UCSD-AML1 (cell line): ENCODE measurements around the gene LZTS2.

Experiments
- DNase-seq: peaks from one replicate; lab custom pipeline; 2025; ENCODE audit not compliant: unreplicated experiment; lab: John Stamatoyannopoulos, UW

LZTS2 gene

DNA sequence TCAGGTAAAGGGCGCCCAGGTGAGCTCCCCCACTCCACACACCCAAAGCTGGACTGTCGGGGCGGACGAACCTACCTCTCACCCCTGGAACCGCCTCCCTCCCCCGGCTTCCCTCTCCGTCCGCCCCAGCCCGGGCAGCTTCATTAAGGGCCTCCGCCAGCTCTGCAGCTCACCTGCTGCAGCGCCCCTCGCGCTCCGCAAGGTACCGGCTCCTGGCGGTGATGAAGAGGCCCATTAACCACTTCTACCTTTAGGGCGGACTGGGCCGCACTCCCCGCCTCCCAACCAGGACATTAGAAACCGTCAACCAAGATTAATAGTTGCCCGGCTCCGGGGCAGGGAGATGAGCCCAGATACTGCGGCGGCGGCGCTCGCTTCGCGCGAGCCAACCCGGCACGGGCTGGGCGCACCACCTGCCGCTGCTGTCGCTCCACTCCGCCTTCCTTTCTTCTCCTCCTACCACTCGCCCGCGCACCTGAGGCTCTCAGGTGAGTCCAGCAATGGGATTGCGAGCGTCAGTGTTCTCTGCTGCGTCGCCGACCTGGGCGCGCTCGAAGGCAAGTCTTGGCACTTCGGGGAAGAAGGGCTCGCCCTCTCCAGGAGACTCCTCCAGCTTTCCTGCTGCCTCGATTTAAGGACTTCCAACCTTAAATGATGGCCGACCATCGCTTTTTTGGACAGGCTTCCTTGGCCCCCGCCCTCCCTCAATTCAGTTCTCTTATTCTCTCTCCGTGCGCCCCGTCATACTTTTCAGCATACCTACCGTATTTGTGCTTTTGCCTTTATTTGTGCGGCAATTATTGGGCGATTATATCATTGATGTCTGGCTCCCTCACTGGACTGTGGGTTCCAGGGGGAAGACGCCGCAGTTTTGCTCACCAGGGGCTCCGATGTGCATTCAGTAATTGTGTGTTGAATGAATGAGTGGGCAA is 48.6 kb downstream of the LZTS2 start:
- DNase-seq, result no peak

DNA sequence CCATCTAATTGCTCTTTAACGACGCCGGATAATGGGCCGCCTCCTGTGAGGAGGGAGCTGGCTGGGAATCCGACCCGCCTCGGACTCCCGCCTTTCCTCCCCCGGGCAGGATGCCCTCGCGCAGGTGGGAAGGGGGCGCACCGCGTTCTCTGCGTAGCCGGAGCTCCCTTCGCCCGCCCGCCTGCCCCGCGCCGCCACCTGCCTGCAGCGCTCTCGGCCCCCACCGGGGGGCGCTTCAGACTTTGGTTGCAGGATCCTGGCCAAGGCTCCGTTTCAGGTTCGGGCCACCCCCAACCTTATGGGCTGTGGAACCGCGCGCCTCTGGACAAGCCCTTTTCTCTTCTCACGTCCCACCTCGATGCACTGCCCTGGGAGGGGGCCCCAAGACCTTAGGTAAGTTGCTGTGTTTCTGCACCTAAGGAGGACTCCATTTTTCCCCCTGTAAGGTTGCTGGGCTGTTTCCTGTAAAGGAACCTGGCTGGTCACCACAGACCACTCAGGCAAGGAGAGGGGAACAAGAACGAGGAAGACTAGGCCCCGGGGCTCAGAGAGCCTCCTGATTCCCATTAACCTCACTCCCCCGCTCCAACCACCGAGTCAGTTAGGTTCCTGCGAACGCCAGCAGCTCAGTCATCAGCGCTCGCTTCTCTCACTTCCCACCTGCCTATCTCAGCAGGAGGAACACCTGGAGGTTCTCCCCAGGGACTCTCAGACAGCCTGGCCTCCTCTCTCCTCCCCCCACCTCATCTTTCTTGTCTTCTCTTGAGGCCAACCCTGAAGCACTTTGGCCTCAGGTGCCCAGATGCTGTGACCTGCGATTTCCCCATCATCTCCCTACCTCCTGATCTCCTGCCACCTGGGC is 50.8 kb downstream of the LZTS2 start:
- peak; percentile 80 for DNase-seq

DNA sequence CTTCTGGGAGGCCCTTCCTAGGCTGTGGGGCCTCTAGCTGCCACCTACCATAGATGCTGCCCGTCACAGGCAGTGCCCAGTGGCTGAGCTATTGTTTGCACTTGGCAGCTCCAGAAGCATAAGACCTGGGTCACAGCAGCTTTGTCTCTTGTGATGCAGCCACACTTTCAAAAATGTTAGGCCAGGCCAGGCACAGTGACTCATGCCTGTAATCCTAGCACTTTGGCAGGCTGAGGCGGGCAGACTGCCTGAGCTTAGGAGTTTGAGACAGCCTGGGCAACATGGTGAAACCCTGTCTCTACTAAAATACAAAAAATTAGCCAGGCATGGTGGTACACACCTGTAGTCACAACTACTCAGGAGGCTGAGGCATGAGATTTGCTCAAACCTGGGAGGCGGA is 52.7 kb downstream of the LZTS2 start:
- no peak for DNase-seq

- DNase-seq, result no peak
Observed at GRCh38 chr10:101053516-101053915, 53.9 kb downstream of the LZTS2 start.

- DNase-seq, result no peak
Observed at GRCh38 chr10:101054351-101054750, 54.7 kb downstream of the LZTS2 start.

DNA sequence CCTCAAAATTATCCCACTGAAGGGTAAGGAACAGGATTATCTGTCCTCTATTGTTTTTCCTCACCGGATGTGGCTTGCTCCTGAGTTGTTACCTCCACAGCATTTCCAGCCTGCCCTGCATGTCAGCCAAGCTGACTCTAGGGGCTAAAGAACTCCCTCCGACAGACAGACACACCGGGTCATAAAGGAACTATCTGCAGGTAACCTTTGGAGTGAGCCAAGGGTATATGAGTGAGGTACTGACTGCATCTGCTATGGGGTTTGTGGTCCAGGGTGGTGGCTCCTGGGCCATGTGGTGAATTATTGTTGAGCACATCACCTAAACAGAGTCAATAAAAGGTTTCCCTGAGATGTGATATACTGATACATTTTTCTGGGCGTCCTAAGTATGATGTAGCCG is 55.3 kb downstream of the LZTS2 start:
- DNase-seq, result no peak

DNA sequence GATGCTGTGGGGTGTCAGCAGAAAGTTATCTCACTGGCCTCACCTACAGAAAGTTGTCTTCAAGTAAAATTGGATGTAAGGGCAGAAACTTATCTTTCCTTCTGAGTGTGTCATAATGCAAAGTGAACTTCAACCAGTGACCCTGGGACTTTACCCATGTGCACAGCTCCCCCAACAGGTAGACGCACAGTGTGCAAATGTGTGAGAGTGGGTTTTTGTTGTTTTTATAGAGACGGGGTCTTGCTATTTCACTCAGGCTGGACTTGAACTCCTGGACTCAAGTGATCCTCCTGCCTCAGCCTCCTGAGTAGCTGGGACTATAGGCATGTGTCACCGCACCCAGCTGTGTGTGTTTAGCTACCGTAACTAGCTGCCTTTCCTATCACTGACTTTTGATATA is 55.8 kb downstream of the LZTS2 start:
- no peak for DNase-seq

DNA sequence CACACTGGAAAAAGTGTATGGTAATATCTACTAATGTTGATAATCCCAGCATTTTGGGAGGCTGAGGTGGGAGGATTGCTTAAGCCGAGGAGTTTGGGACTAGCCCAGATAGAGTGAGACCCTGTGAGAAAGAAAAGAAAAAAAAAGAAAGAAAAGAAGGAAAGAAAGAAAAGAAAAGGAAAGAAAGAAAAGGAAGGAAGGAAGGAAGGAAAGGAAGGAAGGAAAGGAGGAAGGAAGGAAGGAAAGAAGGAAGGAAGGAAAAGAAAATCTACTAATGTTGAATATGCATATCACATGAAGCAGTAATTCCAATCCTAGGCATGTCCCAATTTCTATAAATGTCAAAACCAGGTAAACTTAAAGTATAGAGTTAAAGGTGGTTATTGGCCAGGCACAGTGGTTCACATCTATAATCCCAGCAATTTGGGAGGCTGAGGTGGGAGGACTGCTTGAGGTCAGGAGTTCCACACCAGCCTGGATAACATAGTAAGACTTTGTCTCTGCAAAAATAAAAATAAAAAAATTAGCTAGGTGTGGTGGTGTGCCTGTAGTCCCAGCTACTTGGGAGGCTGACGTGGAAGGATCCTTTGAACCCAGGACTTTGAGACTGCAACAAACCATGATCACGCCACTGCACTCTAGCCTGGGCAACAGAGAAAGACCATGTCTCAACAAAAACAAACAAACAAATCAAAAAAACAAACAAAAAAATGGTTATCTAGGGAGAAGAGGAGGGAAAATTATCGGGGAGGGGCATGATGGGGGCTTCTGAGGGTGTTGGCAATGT is 57.0 kb downstream of the LZTS2 start:
- DNase-seq, result no peak
